Mesodermal cell (in vitro differentiated cells): Measurements from ENCODE around the gene KCNMB2.

Experiments used
- H3K27ac ChIP-seq: 2 replicates; pipeline ENCODE4 v1.7.0; 2013; ENCODE audit warnings: mild to moderate bottlenecking, low read depth, low read length, moderate library complexity; ENCODE audit not compliant: severe bottlenecking
- H3K36me3 ChIP-seq: 2 replicates; pipeline ENCODE4 v1.7.1; 2013; ENCODE audit warnings: mild to moderate bottlenecking, low read length, moderate library complexity; ENCODE audit not compliant: control insufficient read depth, insufficient read depth
- H3K4me1 ChIP-seq: one replicate; pipeline ENCODE4 v1.7.1; 2013; ENCODE audit warnings: mild to moderate bottlenecking, low read length; ENCODE audit not compliant: insufficient read depth, control insufficient read depth, poor library complexity, severe bottlenecking
- H3K4me3 ChIP-seq: 2 replicates; pipeline ENCODE4 v1.7.0; 2013; ENCODE audit warnings: low read length, control low read depth, mild to moderate bottlenecking; ENCODE audit not compliant: insufficient read depth, poor library complexity, severe bottlenecking; ENCODE audit errors: extremely low read depth
- H3K9me3 ChIP-seq: 2 replicates; pipeline ENCODE4 v1.7.1; 2013; ENCODE audit warnings: mild to moderate bottlenecking, low read length, moderate library complexity; ENCODE audit not compliant: control insufficient read depth
- WGBS, 2 experiments: methylation state at CpG; one replicate each; pipeline ENCODE4 v1.1.5; 2013; ENCODE audit warnings: missing lambda C conversion rate in 2 of 2; ENCODE audit not compliant: insufficient coverage in 2 of 2; 5-methylcytosine and 5-hydroxymethylcytosine counted together

The KCNMB2 gene

GRCh38 chr3:178777718-178778411, 241.6 kb downstream of the KCNMB2 start:
- Histone ChIP-seq H3K4me3 (no peak overlapping the region), H3K27ac (no peak overlapping the region), H3K36me3 (no peaks in the 10 kb centered on the region), H3K4me1 (no peaks in the 10 kb centered on the region), H3K9me3 (no peaks in the 10 kb centered on the region)
- WGBS, 2 experiments: 100% methylated on average over 1 of the region's 4 CpGs

- WGBS, 2 experiments: 88 to 100% methylated on average over 1 of the region's 4 CpGs
- H3K27ac ChIP-seq: no peak overlapping the region
- no peaks in the 10 kb centered on the region for H3K36me3 ChIP-seq
- H3K4me1 ChIP-seq: no peaks in the 10 kb centered on the region
- no peaks in the 10 kb centered on the region for H3K9me3 ChIP-seq
- no peak overlapping the region for H3K4me3 ChIP-seq
Observed at GRCh38 chr3:178778589-178778988, 242.4 kb downstream of the KCNMB2 start.

- Histone ChIP-seq H3K36me3 (no peaks in the 10 kb centered on the region), H3K4me3 (no peak overlapping the region), H3K9me3 (no peaks in the 10 kb centered on the region), H3K4me1 (no peaks in the 10 kb centered on the region), H3K27ac (no peak overlapping the region)
Observed at GRCh38 chr3:178785961-178786360, 249.7 kb downstream of the KCNMB2 start.

- H3K4me3 ChIP-seq: no peak overlapping the region
- H3K36me3 ChIP-seq: no peaks in the 10 kb centered on the region
- H3K27ac ChIP-seq: no peak overlapping the region
- H3K4me1 ChIP-seq: no peaks in the 10 kb centered on the region
- no peaks in the 10 kb centered on the region for H3K9me3 ChIP-seq
- no CpG with 5 or more reads among the region's 1 CpG for WGBS, 2 experiments
Observed at GRCh38 chr3:178787960-178788359, 251.7 kb downstream of the KCNMB2 start.

- H3K4me3 ChIP-seq: no peak overlapping the region
- H3K4me1 ChIP-seq: no peaks in the 10 kb centered on the region
- no peaks in the 10 kb centered on the region for H3K36me3 ChIP-seq
- no peak overlapping the region for H3K27ac ChIP-seq
- no peaks in the 10 kb centered on the region for H3K9me3 ChIP-seq
Observed at GRCh38 chr3:178794711-178795110, 258.5 kb downstream of the KCNMB2 start.

GRCh38 chr3:178795349-178795748, 259.1 kb downstream of the KCNMB2 start:
- Histone ChIP-seq H3K27ac (no peak overlapping the region), H3K4me3 (no peak overlapping the region), H3K4me1 (no peaks in the 10 kb centered on the region), H3K9me3 (no peaks in the 10 kb centered on the region), H3K36me3 (no peaks in the 10 kb centered on the region)
- WGBS, 2 experiments: 75 to 100% methylated on average over 1 of the region's 2 CpGs

GRCh38 chr3:178802259-178802658, 266.0 kb downstream of the KCNMB2 start:
- Histone ChIP-seq H3K9me3 (no peaks in the 10 kb centered on the region), H3K36me3 (no peaks in the 10 kb centered on the region), H3K4me3 (no peak overlapping the region), H3K4me1 (no peaks in the 10 kb centered on the region), H3K27ac (no peak overlapping the region)
- 94% methylated on average over 2 of the region's 3 CpGs; no CpG with 5 or more reads in 1 of the 2 experiments for WGBS, 2 experiments

GRCh38 chr3:178802993-178803693, 266.9 kb downstream of the KCNMB2 start:
- H3K4me3 ChIP-seq: no peak overlapping the region
- no peaks in the 10 kb centered on the region for H3K9me3 ChIP-seq
- no peak overlapping the region for H3K27ac ChIP-seq
- WGBS, 2 experiments: 94 to 95% methylated on average over 3 of the region's 3 CpGs
- no peaks in the 10 kb centered on the region for H3K36me3 ChIP-seq
- no peaks in the 10 kb centered on the region for H3K4me1 ChIP-seq

- Histone ChIP-seq H3K36me3 (no peaks in the 10 kb centered on the region), H3K9me3 (no peaks in the 10 kb centered on the region), H3K27ac (no peak overlapping the region), H3K4me3 (no peak overlapping the region), H3K4me1 (no peaks in the 10 kb centered on the region)
Observed at GRCh38 chr3:178804606-178805005, 268.4 kb downstream of the KCNMB2 start.

- Histone ChIP-seq H3K27ac (no peak overlapping the region), H3K9me3 (no peaks in the 10 kb centered on the region), H3K36me3 (no peaks in the 10 kb centered on the region), H3K4me3 (no peak overlapping the region), H3K4me1 (no peaks in the 10 kb centered on the region)
- 82 to 85% methylated on average over 3 to 4 of the region's 7 CpGs for WGBS, 2 experiments
Observed at GRCh38 chr3:178805741-178806140, 269.5 kb downstream of the KCNMB2 start.

- Histone ChIP-seq H3K4me3 (no peak overlapping the region), H3K36me3 (no peaks in the 10 kb centered on the region), H3K4me1 (no peaks in the 10 kb centered on the region), H3K9me3 (no peaks in the 10 kb centered on the region), H3K27ac (no peak overlapping the region)
- no CpG with 5 or more reads among the region's 1 CpG for WGBS, 2 experiments
Observed at GRCh38 chr3:178806651-178807050, 270.4 kb downstream of the KCNMB2 start.
